H1 (cell line): ENCODE results near the gene LTO1. TPM values are rescaled to one million over a fixed set of nuclear protein-coding genes. Genes with fewer than 3 reads are reported as not detected.

Experiments used
- E2F6 ChIP-seq: IDR thresholded peaks from 2 replicates; pipeline ENCODE4 v1.6.1; 2012; ENCODE audit warnings: inconsistent platforms
- polyA plus RNA-seq, 7 experiments: library from polyadenylated mRNA; depleted of rRNA in 3 of 7; stranded (reverse) in 5 of 7; unstranded in 2 of 7; fragments of >200 nt in 5 of 7; fragments of 200-250 nt in 2 of 7; gene quantifications; 1 replicate in 5 of 7; 2 replicates in 1 of 7; 4 replicates in 1 of 7; pipeline versions ENCODE4 v1.2.1 to v1.2.3, GENCODE V29; 2011 to 2013; ENCODE audit warnings: missing spikeins in 2 of 7, mixed read lengths in 2 of 7
- total RNA-seq: library from RNA; stranded (reverse); fragmentation: NEBNext Ultra II Directional; extraction: Animal tissue kit (Norgen Biotek cat#: 25700); gene quantifications from 2 replicates; pipeline ENCODE4 v1.2.1, GENCODE V29; 2021

LTO1 gene
- total and polyA plus RNA-seq, 2 of the 8 experiments (the other 6 are each of a cell fraction or from before 2014, with no cell fraction given), result 15.4 to 21.3 TPM

GRCh38 chr11:69689484-69690319, 14.5 kb upstream of the LTO1 start (continued):
- no peak for TF ChIP-seq E2F6
- TF ChIP-seq, all 59 proteins: peak for 0
